CMK (cell line): ENCODE data around the gene PIK3R3.

Experiments
- DNase-seq: peaks from one replicate; pipeline ENCODE4 v3.0.0-alpha.2; 2010; ENCODE audit warnings: low read depth

PIK3R3 gene

DNA sequence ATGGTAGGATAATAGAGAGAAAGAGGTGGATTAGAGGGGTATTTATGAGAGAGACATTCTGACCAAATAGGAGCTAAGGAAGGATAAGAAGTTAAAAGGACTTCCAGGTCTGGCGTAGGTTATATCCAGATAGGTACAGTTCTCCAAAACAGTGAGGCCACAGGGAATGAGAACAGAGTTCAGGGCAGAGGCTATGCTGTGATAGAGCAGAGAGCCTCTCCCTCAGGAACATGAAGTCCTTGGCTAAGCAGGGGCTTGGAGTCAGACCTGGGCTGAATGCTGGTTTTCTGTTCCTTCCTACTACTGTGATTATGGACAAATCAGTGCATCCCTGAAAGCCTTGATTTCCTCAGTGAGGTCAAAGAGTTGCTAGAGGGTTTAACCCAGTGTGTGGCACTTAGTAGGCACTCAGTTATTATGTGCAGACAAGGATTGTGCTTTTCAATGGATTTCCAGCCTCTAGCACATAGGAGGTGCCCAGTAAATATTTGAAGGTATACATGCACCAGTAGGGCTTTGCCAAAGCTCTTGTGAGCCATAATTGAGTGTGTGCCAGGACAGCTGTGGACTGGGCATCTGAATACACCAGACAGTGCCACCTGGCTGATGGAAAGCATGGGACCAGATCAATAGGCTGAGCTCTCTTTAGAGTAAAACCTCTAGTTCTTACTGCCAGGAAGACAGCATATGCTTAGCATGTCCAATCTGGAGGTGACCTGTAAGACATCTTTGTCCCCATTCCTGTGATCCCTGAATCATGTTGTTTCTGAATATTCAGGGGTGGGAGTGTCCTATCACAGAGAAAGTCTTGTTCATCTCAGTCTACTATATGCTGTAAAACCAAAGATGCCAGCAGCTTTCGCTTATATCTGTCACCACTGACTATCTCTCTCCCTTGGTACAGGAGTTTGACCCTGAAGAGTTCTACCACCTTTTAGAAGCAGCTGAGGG, 111.1 kb downstream of the PIK3R3 start:
- no peak for DNase-seq

DNA sequence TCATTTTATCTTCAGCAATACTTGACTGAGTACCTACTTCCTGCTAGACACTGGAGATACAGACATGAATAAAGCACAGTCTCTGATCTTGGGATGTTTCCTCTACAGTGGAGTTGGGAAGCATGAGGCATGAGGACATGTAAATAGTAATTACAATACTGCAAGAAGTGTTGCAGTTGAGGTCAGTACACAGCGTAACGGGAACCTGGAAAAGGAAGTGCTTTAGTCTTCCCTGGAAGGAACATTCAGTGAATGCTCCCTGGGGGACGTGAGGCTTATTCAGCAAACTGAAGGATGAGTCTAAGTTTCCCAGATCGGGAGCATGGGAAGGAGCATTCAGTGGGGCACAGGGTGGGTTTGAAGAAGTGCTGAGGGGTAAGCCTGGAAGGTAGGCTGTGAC, 112.4 kb downstream of the PIK3R3 start:
- DNase-seq = no peak

DNA sequence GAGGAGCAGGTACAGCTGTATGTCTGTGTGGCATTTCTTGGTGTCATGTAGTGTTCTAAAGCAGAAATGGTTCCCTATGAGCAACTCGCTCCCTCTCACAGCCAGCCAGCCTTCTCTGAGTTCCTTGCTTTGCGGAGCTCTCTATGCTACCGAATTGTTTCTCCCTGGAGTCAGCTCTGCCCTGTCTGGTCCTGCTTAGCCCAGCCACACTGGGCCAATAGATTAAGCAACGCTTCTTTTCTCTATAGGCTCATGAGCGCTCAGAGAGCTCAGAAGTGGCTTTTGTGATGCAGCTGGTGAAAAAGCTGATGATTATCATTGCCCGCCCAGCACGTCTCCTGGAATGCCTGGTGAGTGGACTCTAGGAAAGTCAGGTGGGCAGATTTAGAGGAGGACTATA, 113.1 kb downstream of the PIK3R3 start:
- no peak for DNase-seq

DNA sequence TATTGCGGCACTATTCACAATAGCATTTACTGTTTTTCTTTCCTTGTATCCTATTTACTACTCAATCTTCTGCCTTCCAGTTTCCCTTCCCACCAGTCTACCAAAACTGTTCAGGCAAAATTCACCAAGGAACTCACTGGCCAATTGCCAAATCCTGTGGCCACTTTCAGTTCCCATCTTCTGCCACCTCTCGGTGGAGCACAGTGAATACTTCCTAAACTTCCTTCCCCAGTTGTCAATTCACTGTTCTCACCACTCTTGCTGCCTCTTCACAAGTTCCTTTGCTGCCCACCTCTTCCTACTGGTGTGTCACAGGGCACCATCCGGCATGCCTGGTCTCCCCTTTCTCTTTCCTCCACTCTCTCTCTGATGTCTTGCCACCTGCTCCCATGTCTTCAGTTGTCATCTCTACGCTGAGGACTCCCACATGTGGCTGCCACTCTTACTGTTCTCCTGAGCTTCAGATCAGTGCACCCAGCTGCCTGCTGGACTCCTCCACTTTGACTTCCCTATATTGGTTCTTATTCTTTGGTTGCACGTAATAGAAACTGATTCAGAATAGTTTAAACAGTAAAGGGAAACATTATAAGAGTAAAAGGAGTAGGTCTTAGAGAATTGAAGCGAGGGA, 114.4 kb downstream of the PIK3R3 start:
- no peak for DNase-seq

DNA sequence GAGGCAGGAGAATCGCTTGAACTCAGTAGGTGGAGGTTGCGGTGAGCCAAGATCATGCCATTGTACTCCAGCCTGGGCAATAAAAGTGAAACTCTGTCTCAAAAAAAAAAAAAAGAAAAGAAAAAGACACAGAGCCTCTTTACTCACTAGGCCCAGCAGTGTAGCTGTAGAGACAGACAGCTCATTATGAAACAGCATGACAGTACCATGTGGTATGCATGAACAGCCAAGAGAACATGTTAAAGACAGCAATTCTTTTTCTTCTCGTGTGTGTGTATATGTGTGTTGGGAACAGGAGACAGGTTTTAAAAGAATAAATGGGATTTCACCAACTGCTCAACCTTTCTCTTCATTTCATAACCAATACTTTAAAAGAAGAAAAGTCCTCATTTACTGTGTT, 118.8 kb downstream of the PIK3R3 start:
- DNase-seq = no peak

DNA sequence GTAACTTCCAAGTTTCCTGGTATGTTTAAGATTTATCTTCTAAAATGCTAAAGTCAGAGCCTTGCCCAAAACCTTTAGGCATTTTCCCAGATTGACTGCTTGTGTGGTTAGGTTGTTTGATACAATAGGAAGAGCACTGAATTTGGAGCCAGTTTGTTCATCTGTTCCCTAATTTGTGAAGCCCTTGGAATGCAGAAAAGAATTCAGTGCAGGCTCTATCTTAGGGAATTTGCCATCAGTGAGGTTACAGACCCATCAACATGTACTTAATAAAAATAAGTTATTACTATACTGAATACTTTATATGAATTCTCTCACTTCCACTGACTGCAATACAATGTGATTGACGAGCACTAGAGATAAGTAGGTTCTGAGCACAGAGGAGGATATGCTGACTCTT, 120.2 kb downstream of the PIK3R3 start:
- no peak for DNase-seq

DNA sequence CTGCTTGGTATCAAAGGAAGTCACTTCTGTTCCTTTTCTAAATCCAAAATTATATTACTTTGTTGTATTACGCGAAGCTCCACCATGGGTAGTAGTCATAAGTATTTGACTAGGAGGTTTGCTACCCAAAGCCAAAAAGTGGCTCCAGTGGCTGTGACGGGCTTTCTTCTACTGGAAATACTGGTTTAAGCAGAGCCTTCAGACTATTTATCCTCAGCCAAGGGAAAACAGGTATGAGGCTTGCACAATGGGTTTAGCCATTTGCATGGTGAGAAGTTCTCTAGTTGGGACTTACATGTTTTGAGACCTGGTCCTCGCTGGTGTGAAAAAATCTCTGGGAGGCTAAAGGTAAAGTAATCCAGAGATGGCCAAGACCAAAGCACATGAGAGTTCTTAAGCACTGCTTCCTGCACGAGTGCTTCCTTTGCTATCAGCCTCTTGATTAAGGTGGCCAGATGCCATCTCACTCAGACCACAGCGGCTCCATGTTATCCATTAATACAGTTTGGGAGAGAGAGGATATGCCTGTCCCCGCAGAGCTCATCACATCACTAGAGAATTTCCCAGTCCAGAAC, 121.2 kb downstream of the PIK3R3 start:
- DNase-seq = no peak

DNA sequence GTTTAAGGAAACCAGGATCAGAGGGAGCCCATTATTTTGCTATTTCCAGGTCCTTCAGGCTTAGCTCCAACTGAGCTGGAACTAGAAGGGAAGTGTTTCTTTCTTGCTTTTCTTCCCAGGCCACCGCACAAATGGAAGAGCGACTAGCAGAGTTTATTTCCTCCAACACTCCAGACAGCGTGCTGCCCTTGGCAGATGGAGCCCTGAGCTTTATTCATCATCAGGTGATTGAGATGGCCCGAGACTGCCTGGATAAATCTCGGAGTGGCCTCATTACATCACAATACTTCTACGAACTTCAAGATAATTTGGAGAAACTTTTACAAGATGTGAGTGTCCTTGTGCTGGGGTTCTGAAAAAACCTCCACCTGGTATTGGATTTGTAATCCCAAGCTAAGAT, 121.8 kb downstream of the PIK3R3 start:
- no peak for DNase-seq

DNA sequence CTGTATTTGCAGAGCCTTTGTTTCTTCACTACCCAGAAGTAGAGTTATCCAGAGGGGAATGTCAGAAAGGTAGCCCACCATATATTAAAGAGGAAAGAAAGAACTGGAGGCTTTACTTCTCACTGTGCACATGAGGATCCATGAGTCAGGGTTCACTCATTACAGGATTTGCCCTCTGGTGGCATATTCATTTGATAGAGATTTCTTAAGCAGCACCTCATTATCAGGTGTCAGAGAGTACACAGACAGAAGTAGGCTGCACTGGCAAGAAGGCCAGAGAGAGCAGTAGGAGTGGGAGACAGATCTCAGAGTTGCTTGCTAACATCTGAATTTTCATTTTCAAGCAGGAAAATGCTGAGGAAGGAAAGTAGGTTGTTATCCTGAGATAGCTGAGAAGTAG, 123.8 kb downstream of the PIK3R3 start:
- no peak for DNase-seq

DNA sequence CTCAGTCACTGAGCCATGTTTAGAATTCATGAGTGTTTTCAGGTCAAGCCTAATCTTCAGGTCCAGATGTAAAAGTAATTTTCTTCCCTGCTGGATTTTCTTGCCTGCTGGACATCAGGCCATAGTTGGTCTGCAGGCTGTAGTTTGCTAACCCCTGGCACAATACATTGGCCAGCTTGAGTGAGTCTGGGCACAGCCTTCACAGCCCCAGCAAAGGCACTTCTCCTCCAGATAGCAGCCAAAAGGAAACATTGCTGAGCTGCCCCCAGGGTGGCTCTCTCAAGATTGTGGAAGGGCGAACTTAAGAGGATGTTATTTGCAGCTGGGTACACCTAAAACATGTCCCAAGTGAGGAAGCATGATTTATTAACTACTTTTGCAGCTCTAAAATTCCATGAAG, 126.8 kb downstream of the PIK3R3 start:
- no peak for DNase-seq

DNA sequence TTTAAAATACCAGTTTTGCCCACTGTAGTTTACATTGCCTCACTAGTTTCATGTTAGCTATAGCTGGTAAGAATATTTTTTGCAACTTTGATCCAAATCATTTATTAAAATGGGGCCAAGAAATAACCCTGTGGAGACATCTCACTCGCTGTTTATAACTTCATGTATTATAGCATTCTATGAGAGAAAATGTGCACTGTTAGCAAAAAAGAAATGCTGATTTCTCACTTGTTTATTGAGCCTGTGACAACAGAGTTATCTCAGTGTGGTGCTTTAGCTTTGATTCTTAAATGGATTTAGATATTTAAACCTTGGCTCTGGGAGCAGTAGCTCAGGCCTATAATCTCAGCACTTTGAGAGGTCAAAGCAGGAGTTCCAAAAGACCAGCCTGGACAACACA, 127.9 kb downstream of the PIK3R3 start:
- DNase-seq = no peak

DNA sequence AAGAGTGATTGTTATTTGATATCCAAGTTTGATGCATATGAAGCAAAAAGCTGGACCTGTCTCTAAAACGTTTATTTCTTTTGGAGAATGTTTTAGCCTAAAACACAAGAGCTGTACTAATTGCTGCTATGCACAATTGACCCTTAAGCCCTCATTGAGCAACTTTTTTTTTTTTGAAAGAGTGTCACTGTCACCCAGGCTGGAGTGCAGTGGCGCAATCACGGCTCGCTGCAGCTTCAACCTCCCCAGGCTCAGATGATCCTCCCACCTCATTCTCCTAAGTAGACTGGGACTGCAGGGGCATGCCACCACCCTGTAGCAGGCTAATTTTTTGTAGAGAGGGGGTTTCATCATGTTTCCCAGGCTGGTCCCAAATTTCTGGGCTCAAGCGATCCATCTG, 129.1 kb downstream of the PIK3R3 start:
- no peak for DNase-seq

DNA sequence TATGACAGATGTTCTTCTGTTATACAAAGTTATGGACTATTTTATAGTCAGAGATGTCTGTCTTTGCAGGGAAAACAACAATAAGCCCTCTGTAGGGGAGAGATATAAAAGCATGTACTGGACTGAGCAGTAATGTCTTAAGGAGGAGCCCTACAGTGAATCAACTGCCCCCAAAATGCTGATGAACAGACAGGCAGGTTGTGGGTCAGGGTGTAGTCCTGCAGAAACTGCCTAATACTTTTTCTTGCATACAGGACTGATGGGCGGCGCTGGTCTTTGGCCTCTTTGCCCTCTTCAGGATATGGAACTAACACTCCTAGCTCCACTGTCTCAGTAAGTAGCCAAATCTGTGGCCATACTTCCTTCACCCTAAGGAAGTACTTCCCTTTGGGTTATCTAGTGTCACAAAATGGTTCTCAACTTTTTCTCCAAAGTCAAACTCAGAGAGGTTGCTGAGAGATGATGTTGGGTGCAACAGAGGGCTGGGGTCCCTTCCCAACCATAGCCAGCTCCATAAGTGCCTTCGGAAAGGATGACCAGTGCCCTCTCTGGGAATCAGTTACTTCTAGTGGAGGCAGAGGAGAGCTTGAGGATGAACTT, 129.8 kb downstream of the PIK3R3 start:
- DNase-seq = no peak

DNA sequence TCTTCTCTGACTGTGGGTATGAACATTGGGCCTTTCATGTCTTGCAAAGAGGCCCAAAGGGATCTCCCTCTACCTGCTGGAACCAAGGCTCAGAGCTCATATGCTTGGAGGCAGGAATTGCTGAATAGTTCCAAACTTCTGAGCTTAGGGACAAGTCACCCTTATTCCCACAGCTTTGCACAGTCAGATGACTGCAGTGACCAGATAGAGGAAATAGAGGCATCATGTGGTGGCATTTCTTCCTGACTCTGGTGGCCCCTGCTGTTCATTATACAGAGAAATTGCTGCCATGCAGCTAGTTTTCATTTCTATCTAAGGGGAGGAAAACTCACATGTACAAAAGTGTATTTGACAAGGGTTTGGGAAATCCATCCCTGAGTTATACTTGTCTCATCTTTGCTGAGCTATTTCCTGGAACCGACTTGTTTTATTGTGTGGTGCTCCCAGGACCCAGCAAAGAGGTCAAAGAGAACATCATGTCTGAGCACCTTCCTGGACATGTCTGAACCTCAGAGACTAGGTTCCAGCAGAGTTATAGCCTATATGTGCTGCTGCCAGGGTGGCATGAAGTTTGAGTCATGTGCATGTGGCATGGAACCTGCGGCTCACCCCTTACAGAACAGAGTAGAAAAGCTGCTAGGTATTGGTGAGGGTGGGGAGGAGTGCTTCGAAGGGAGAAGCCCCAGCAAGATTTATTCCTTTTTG, 131.2 kb downstream of the PIK3R3 start:
- DNase-seq = no peak

DNA sequence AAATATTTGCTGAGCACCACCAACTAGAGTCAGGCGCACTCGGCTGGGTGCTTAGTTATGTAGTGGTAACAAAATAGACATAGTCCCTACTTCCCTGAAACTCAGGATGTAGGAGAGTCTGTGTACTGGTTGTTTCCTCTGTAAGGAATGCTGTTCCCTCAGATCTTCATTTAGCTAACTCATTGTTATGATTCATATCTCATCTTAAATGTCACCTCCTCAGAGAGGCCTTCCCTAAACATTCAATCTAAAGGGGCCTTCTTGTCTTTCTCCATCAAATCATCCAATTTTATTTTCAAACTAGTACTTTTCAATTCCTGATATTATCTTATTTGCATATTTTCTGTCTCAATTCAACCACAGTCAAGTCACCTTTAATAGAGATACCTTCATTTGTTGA, 132.9 kb downstream of the PIK3R3 start:
- DNase-seq = no peak

DNA sequence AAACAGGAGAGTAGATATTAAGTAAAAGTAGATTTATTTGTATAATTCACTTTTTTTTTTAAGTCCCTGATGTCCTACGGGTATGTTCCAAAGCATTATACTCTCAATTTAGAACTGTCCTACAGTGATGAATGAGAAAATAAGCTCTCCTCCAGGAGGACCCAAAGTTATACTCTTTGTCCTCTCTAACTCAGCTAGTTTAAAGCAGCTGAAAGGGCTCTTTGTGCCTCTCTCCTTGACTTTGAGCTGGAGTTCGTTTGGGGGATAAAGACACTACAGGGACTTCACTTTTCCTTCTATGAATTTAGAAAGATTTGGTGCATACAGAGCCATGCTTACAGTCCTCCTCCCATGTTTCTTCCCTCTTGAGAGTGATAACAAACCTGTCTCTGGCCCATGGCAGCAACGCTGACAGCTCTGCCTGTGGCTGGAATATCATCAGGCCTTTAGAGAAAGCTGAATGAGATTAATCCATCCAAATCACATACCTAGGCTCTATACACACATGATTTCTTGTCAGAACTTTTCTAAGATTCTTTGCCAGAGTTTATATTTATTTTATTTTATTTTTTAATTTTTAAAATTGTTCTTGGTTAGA, 134.3 kb downstream of the PIK3R3 start:
- no peak for DNase-seq

DNA sequence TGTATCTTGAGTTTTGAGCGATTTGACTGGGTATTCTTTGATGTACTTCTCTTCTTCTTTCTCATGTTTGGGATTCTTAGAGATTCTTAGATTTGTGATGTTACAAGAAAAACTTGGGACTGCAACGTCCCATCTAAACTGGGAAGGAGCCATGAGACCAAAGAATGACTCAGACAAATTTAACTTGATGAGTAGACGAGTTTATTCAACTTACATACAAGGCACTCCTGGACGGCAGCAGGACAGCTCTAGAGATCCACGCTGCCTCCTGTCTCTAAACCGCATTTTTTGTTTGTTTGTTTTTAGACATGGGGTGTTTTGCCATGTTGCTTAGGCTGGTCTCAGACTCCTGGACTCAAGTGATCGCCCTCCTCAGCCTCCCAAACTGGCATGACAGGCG, 137.1 kb downstream of the PIK3R3 start:
- DNase-seq = no peak

DNA sequence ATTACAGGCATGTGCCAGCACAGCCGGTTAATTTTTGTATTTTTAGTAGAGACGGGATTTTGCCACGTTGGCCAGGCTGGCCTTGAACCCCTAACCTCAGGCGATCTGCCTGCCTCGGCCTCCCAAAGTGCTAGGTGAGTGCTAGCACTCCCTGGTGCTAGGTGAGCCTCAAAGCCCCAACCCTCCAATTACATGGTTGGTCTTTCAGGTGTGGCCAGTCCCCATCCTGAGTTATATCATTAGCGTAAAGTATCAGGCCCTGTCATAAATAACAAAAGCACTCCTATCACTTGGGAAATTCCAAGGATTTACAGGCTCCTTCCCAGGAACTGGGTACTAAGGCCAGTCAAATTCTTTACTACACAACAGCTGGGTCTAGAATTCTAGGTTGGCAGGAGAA, 138.0 kb downstream of the PIK3R3 start:
- DNase-seq = no peak
